ENCODE measurements around the gene CDC42EP4. TPM values are rescaled to one million over a fixed set of nuclear protein-coding genes. Genes with fewer than 3 reads are reported as not detected.

CDC42EP4 gene
- total and polyA plus RNA-seq, 2 experiments from 2014 or later: 4.4 to 19.9 TPM

DNA sequence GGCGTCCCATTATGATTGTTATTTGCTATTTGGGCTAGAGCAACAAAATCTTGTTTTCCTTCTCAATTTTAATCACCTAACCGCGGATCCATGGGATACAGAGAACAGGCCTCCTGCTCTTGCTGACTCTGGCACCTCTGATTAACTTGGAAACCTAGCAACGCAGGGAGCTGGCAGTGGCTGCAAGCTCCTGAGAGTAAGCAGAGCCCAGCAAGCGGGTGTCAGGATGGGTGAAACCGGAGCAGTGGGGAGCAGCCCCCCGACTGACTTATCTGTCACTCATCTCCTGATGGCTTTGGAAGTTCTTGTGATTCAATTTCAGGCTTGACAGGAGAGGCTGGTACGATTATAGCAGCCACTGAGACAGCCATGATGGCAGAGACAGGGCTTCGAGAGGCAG is 45.5 kb upstream of the CDC42EP4 start (continued):
- TF ChIP-seq, protein P1, sequence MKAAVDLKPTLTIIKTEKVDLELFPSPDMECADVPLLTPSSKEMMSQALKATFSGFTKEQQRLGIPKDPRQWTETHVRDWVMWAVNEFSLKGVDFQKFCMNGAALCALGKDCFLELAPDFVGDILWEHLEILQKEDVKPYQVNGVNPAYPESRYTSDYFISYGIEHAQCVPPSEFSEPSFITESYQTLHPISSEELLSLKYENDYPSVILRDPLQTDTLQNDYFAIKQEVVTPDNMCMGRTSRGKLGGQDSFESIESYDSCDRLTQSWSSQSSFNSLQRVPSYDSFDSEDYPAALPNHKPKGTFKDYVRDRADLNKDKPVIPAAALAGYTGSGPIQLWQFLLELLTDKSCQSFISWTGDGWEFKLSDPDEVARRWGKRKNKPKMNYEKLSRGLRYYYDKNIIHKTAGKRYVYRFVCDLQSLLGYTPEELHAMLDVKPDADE (IDR thresholded peaks at IDR 0.05): no peak
- TF ChIP-seq EZH2 (IDR thresholded peaks at IDR 0.05; ENCODE audit: low read depth, unreplicated experiment) (no peak), STAT1 (IDR thresholded peaks at IDR 0.05; ENCODE audit: unreplicated experiment) (no peak), CREB1 (CRISPR knock-in tag; IDR thresholded peaks at IDR 0.05; ENCODE audit: low read depth) (no peak), ZNF331 (CRISPR knock-in tag; IDR thresholded peaks at IDR 0.05; ENCODE audit: low read depth) (no peak)
- TF ChIP-seq, protein P2, sequence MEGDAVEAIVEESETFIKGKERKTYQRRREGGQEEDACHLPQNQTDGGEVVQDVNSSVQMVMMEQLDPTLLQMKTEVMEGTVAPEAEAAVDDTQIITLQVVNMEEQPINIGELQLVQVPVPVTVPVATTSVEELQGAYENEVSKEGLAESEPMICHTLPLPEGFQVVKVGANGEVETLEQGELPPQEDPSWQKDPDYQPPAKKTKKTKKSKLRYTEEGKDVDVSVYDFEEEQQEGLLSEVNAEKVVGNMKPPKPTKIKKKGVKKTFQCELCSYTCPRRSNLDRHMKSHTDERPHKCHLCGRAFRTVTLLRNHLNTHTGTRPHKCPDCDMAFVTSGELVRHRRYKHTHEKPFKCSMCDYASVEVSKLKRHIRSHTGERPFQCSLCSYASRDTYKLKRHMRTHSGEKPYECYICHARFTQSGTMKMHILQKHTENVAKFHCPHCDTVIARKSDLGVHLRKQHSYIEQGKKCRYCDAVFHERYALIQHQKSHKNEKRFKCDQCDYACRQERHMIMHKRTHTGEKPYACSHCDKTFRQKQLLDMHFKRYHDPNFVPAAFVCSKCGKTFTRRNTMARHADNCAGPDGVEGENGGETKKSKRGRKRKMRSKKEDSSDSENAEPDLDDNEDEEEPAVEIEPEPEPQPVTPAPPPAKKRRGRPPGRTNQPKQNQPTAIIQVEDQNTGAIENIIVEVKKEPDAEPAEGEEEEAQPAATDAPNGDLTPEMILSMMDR (conservative IDR thresholded peaks at IDR 0.05; ENCODE audit: low read depth in 2 of 2): no peak

DNA sequence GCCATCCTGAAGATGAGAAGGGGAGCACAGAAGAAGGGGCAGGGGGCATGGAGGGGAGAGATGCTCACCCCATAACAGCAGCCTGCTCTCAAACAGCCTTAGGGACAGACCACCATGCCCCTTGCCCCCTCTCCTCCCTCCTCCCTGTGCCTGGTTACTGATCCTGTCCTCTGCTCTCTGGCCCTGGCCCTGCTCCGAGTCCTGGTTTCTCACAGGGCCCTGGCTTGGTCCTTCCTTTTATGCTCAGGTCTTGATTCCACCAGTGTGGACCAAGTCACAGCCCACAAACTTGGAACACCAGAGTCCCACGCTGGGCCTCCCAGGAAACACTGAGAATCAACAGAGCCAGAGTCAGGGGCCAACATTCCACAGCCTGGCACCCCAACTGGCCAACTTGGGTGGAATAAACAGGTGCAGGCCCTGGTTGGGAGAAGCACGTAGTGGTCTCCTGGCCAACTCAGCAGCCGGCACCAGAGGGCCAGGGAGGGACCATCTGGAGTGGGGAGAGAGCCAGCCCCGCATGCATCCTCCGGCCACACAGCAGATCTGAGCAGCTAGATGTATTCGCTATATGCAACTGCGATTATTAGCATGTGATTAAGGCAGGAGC is 44.9 kb upstream of the CDC42EP4 start:
- no peaks in the 10 kb centered on the region for H3K27me3 ChIP-seq (ENCODE audit: insufficient read depth)
- Mint-ChIP-seq H3K4me1 (peaks cover 24% of the 10 kb centered on the region), H3K27ac (no peak overlapping the region), H3K27me3 (ENCODE audit: insufficient read depth, low read depth, poor library complexity) (peaks cover 17% of the 10 kb centered on the region), H3K36me3 (ENCODE audit: low read depth) (no peaks in the 10 kb centered on the region), H3K4me3 (no peak overlapping the region), H3K9me3 (no peaks in the 10 kb centered on the region)
- DNase-seq (ENCODE audit: low spot score) (no peak), ATAC-seq (no peak)
- 0 out of 2 replicates have a peak, but pooled peaks cover 2% of the 10 kb centered on the region for H3F3A ChIP-seq (replicated peaks; ENCODE audit: low read depth)
- H3K4me1 ChIP-seq (ENCODE audit: insufficient read depth): peaks cover 16% of the 10 kb centered on the region
- no peak overlapping the region for H3K27ac ChIP-seq (ENCODE audit: low read depth)
- H3K36me3 ChIP-seq (ENCODE audit: insufficient read depth): no peaks in the 10 kb centered on the region
- no peak overlapping the region for H3K4me2 ChIP-seq
- no peaks in the 10 kb centered on the region for H4K20me1 ChIP-seq (replicated peaks; ENCODE audit: insufficient read depth)
- TF ChIP-seq EZH2 (IDR thresholded peaks at IDR 0.05; ENCODE audit: low read depth, unreplicated experiment): no peak
- no peak for TF ChIP-seq POLR2AphosphoS5 (IDR thresholded peaks at IDR 0.05; ENCODE audit: low read depth)
- TF ChIP-seq ZNF331 (CRISPR knock-in tag; IDR thresholded peaks at IDR 0.05; ENCODE audit: low read depth): no peak
- no peaks in the 10 kb centered on the region for H3K9me2 ChIP-seq (ENCODE audit: insufficient read depth)
- H2AFZ ChIP-seq: no peak overlapping the region
- H3K4me3 ChIP-seq: no peak overlapping the region
- no peaks in the 10 kb centered on the region for H3K79me2 ChIP-seq (replicated peaks; ENCODE audit: insufficient read depth)

DNA sequence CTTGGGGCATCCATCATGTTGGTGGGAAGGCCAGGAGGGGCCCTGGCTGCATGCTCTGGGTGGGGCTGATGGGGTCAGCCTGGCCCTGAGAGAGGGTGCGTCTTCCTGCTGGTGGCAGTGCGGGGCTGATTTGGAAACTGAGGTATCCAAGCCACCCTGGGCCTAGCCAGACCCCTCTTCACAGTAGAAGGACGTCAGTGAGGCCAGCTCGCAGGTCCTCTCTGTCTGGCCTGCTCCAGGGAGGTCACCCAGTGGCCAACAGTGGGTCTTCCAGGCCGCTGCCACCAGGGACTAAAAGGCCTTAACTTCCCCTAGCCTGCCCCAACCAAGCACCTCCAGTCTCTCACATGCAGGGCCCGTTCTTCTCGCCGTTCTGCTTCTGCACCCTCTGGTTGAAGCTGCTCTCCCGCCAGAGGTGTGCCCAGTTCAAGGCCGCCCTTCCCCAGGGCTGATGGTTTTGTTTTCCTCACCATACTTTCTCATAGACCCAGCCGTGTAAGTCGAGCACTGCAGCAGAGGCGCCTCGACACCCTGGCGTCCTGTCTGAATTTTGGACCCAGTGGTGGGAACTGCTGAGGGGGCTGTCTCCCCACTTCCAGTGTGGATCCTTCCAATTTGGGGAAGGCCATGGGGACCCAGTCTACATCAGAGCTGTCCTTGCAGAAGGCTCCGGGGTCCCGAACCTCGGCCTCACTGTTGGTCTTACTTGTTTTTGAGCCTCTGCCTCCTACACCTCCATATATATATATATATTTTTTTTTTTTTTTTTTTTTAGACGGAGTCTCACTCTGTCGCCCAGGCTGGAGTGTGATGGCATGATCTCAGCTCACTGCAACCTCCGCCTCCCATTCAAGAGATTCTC is 42.9 kb upstream of the CDC42EP4 start:
- H3K36me3 ChIP-seq (ENCODE audit: insufficient read depth): no peaks in the 10 kb centered on the region
- H3K27ac ChIP-seq (ENCODE audit: low read depth): no peak overlapping the region
- Mint-ChIP-seq H3K27me3 (ENCODE audit: insufficient read depth, low read depth, poor library complexity) (peaks cover 11% of the 10 kb centered on the region), H3K9me3 (no peaks in the 10 kb centered on the region), H3K36me3 (ENCODE audit: low read depth) (no peaks in the 10 kb centered on the region), H3K4me1 (peaks cover 5% of the 10 kb centered on the region; the same call in 2 of the 3 replicates), H3K4me3 (no peak overlapping the region), H3K27ac (no peak overlapping the region)
- DNase-seq (ENCODE audit: low spot score) (no peak), ATAC-seq (no peak)
- H4K20me1 ChIP-seq (replicated peaks; ENCODE audit: insufficient read depth): no peaks in the 10 kb centered on the region
- H2AFZ ChIP-seq: no peak overlapping the region
- no peaks in the 10 kb centered on the region for H3K9me2 ChIP-seq (ENCODE audit: insufficient read depth)
- no peak overlapping the region for H3K4me2 ChIP-seq
- H3K4me3 ChIP-seq: no peak overlapping the region
- peaks cover 4% of the 10 kb centered on the region for H3K4me1 ChIP-seq (ENCODE audit: insufficient read depth)
- H3K79me2 ChIP-seq (replicated peaks; ENCODE audit: insufficient read depth): no peaks in the 10 kb centered on the region
- TF ChIP-seq, protein P2 (conservative IDR thresholded peaks at IDR 0.05; ENCODE audit: low read depth in 2 of 2): no peak
- TF ChIP-seq CREB1 (CRISPR knock-in tag; IDR thresholded peaks at IDR 0.05; ENCODE audit: low read depth) (no peak), ZNF331 (CRISPR knock-in tag; IDR thresholded peaks at IDR 0.05; ENCODE audit: low read depth) (no peak), POLR2AphosphoS5 (IDR thresholded peaks at IDR 0.05; ENCODE audit: low read depth) (no peak)
- 0 out of 2 replicates have a peak, but pooled peaks cover under 1% of the 10 kb centered on the region for H3F3A ChIP-seq (replicated peaks; ENCODE audit: low read depth)
- no peaks in the 10 kb centered on the region for H3K27me3 ChIP-seq (ENCODE audit: insufficient read depth)
